BE2C (cell line): Measurements from ENCODE around the gene PRR15.

Experiments
- DNase-seq: peaks from one replicate; pipeline ENCODE4 v3.0.0-alpha.2; 2020
- H3K27me3 ChIP-seq: fragments of 250-450 bp; sonication (Bioruptor Pico); 2 replicates; pipeline ENCODE4 v1.5.1; 2020; ENCODE audit warnings: mild to moderate bottlenecking
- H3K36me3 ChIP-seq: fragments of 250-450 bp; sonication (Bioruptor Pico); 2 replicates; pipeline ENCODE4 v1.5.1; 2020; ENCODE audit warnings: mild to moderate bottlenecking
- H3K4me1 ChIP-seq: fragments of 250-450 bp; sonication (Bioruptor Pico); 2 replicates; pipeline ENCODE4 v1.5.1; 2020
- H3K4me3 ChIP-seq: 2 replicates; pipeline ENCODE4 v1.5.1; 2011; ENCODE audit warnings: low read depth, low read length
- H3K9me3 ChIP-seq: fragments of 250-450 bp; sonication (Bioruptor Pico); 2 replicates; pipeline ENCODE4 v1.5.1; 2020
- TF ChIP-seq, protein P1 (sequence below): IDR thresholded peaks from 2 replicates; pipeline ENCODE4 v1.5.1; 2012; ENCODE audit warnings: mild to moderate bottlenecking, low read depth, low read length

PRR15 gene

DNA sequence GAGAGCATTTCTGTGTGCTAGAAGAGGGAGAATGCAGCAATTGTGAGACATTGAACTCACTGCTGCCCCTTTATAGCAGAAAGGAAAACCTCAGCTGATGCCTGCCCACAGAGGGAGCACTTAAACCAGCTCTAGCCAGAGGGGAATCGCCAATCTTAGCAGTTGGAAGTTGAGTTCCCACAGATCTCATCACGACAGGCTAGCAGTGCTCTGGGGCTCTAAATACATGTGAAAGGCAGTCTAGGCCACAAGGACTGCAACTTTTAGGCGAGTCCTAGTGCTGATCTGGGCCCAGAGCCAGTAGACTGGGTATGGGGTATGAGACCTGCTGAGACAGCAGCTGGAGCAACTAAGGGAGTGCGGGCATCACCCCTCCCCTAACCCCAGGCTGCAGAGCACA lies 25.2 kb upstream of the PRR15 start:
- H3K4me3 ChIP-seq = no peak overlapping the region
- DNase-seq = no peak
- no peaks in the 10 kb centered on the region for H3K27me3 ChIP-seq
- H3K4me1 ChIP-seq = no peaks in the 10 kb centered on the region
- H3K9me3 ChIP-seq = no peaks in the 10 kb centered on the region
- H3K36me3 ChIP-seq = no peaks in the 10 kb centered on the region
- TF ChIP-seq, protein P1, sequence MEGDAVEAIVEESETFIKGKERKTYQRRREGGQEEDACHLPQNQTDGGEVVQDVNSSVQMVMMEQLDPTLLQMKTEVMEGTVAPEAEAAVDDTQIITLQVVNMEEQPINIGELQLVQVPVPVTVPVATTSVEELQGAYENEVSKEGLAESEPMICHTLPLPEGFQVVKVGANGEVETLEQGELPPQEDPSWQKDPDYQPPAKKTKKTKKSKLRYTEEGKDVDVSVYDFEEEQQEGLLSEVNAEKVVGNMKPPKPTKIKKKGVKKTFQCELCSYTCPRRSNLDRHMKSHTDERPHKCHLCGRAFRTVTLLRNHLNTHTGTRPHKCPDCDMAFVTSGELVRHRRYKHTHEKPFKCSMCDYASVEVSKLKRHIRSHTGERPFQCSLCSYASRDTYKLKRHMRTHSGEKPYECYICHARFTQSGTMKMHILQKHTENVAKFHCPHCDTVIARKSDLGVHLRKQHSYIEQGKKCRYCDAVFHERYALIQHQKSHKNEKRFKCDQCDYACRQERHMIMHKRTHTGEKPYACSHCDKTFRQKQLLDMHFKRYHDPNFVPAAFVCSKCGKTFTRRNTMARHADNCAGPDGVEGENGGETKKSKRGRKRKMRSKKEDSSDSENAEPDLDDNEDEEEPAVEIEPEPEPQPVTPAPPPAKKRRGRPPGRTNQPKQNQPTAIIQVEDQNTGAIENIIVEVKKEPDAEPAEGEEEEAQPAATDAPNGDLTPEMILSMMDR = no peak

DNA sequence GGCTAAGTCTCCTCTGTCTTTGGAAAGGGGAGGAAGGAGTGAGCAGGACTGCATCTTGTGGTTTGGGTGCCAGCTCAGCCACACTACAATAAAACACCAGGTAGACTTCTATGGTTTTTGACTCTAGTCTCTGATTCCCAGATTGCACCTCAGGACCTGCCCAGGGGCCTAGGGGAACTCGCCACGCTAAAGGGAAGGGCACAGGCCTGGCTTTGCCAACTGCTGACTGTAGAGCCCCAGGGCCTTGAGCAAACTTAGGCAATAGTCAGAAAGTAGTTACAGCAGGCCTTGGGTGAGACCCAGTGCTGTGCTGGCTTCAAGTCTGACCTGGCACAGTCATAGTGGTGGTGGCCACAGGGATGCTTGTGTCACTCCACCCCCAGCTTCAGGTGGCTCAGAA lies 24.2 kb upstream of the PRR15 start:
- no peaks in the 10 kb centered on the region for H3K4me1 ChIP-seq
- no peak for DNase-seq
- H3K27me3 ChIP-seq = no peaks in the 10 kb centered on the region
- TF ChIP-seq, protein P1 = no peak
- no peaks in the 10 kb centered on the region for H3K36me3 ChIP-seq
- H3K4me3 ChIP-seq = no peak overlapping the region
- no peaks in the 10 kb centered on the region for H3K9me3 ChIP-seq

DNA sequence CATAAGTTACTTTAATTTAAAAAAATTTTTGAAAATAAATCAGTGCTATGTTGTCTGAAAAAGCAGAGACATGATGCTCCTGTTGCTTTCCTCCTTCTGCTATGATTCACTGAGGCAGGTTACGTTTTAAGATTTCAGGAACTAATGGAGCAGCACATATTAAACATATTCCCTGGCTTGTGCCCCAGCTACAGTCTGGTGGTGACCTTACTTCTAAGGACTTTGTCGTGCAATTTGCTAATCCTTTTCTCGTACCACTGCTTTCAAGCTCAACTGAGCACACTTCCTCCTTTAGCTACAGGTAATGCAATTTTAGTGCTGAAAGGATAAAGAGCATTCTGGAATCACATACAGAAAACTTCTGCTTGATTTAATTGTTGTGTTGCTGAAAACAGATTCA lies 16.2 kb upstream of the PRR15 start:
- Histone ChIP-seq H3K9me3 (no peaks in the 10 kb centered on the region), H3K27me3 (peaks cover 3% of the 10 kb centered on the region; the same call in 1 of the 2 replicates), H3K36me3 (no peaks in the 10 kb centered on the region), H3K4me3 (no peak overlapping the region), H3K4me1 (no peaks in the 10 kb centered on the region)
- TF ChIP-seq, protein P1 = no peak
- DNase-seq = no peak

GRCh38 chr7:29548823-29549222 lies 14.8 kb upstream of the PRR15 start:
- no peaks in the 10 kb centered on the region for H3K9me3 ChIP-seq
- peaks cover 3% of the 10 kb centered on the region; the same call in 1 of the 2 replicates for H3K27me3 ChIP-seq
- TF ChIP-seq, protein P1 = no peak
- H3K4me3 ChIP-seq = no peak overlapping the region
- no peaks in the 10 kb centered on the region for H3K36me3 ChIP-seq
- DNase-seq = no peak
- no peaks in the 10 kb centered on the region for H3K4me1 ChIP-seq

GRCh38 chr7:29552392-29552791 lies 11.2 kb upstream of the PRR15 start:
- TF ChIP-seq, protein P1 = no peak
- no peak overlapping the region for H3K4me3 ChIP-seq

GRCh38 chr7:29555061-29555460 lies 8.6 kb upstream of the PRR15 start:
- TF ChIP-seq, protein P1 = no peak
- no peaks in the 10 kb centered on the region for H3K36me3 ChIP-seq
- 0 out of 2 replicates have a peak, but pooled peaks cover 3% of the 10 kb centered on the region for H3K27me3 ChIP-seq
- no peaks in the 10 kb centered on the region for H3K4me1 ChIP-seq
- no peaks in the 10 kb centered on the region for H3K9me3 ChIP-seq
- DNase-seq = no peak
- H3K4me3 ChIP-seq = no peak overlapping the region

More at GRCh38 chr7:29552392-29552791, 11.2 kb upstream of the PRR15 start:
- H3K36me3 ChIP-seq = no peaks in the 10 kb centered on the region
- H3K27me3 ChIP-seq = peaks cover 3% of the 10 kb centered on the region; the same call in 1 of the 2 replicates
- no peak for DNase-seq
- H3K9me3 ChIP-seq = no peaks in the 10 kb centered on the region
- H3K4me1 ChIP-seq = no peaks in the 10 kb centered on the region
